ENCODE data around the gene TYW1B. TPM values are rescaled to one million over a fixed set of nuclear protein-coding genes. Genes with fewer than 3 reads are reported as not detected.
"Not testable (repeated sequence)": the region's sequence is repeated elsewhere in the genome, so short reads cannot be mapped to it uniquely, and the experiment has no call there.

Gene TYW1B
- total RNA-seq, 1 experiment from 2014 or later: 1.2 TPM

DNA sequence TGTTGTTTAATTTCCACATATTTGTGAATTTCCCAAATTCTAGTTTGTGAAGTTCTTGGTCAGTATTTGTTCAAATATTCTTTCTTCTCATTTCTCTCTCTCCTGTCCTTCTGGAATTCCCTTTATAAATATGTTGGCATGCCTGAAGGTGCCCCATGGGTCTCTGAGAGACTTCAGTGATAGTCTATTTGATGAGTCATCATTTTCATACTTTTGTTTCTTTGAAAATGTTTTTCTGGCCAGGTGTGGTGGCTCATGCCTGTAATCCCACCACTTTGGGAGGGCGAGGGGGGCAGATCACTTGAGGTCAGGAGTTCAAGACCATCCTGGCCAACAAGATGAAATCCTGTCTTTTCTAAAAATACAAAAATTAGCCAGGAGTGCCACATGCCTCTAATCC is 127.5 kb downstream of the TYW1B start:
- not testable (repeated sequence) for DNase-seq (ENCODE audit: low spot score)

GRCh38 chr7:72697066-72697465 is 130.9 kb downstream of the TYW1B start:
- not testable (repeated sequence) for DNase-seq (ENCODE audit: low spot score)

GRCh38 chr7:72696643-72697042 is 131.4 kb downstream of the TYW1B start:
- not testable (repeated sequence) for DNase-seq (ENCODE audit: low spot score)

- DNase-seq (ENCODE audit: low spot score): not testable (repeated sequence)
Measured at GRCh38 chr7:72695482-72695881, 132.5 kb downstream of the TYW1B start.

- DNase-seq (ENCODE audit: low spot score): not testable (repeated sequence)
Measured at GRCh38 chr7:72691442-72691841, 136.6 kb downstream of the TYW1B start.

- DNase-seq (ENCODE audit: low spot score): not testable (repeated sequence)
Measured at GRCh38 chr7:72690177-72690576, 137.8 kb downstream of the TYW1B start.

- DNase-seq (ENCODE audit: low spot score): not testable (repeated sequence)
Measured at GRCh38 chr7:72689344-72689743, 138.7 kb downstream of the TYW1B start.

GRCh38 chr7:72681211-72681610 is 146.8 kb downstream of the TYW1B start:
- not testable (repeated sequence) for DNase-seq (ENCODE audit: low spot score)

DNA sequence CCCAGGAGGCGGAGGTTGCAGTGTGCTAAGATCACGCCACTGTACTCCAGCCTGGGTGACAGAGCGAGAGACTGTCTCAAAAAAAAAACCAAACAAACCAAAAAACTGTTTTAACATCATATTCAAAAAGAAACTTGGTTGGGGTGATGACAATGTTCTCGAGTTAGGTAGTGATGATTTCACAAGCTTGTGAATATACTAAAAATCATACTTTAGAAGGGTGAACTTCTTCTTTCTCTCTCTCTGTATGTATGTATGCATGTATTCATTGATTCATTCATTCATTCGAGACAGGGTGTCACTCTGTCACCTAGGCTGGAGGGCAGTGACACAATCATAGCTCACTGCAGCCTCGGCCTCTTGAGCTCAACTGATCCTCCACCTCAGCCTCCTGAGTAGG is 151.1 kb downstream of the TYW1B start:
- DNase-seq (ENCODE audit: low spot score): not testable (repeated sequence)

- not testable (repeated sequence) for DNase-seq (ENCODE audit: low spot score)
Measured at GRCh38 chr7:72676086-72676690, 151.8 kb downstream of the TYW1B start.

- DNase-seq (ENCODE audit: low spot score): not testable (repeated sequence)
Measured at GRCh38 chr7:72675686-72676085, 152.3 kb downstream of the TYW1B start.

DNA sequence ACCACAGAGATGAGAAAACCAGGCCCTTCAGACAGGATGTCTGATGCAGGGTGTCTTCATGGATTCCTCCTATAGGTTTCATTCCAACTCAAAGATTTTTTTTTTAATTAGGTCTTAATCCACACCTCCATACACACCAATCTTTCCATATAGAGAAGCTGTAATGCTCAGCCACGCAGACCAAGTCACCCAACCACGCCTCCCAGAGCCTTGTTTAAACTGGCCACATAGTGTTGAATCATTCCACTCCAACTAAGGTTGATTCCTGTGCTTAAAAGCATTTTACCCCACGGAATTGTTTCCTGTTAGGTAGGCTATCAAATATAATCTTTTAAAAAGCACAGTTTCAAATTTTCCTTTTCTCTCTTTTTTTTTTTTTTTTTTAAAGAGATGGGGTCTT is 153.6 kb downstream of the TYW1B start:
- no peak for DNase-seq (ENCODE audit: low spot score)

DNA sequence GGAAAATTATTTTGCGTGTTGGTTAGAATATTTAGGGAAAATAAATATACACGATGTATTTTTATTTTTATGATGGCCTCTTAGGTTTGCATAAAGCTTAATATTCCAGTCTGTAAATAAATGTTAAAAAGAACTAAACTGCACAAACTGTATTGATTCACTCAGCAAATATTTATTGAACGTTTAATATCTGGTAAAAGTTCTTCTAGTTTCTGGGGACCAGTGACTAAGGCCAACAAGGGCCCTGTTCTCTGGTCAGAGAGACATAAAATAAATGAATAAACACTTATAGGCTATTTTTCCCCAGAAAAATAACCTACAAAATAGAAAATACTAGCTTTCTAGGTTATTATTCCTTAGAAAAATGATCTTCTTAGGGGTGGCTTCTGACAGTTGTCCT is 157.2 kb downstream of the TYW1B start:
- DNase-seq (ENCODE audit: low spot score): not testable (repeated sequence)

DNA sequence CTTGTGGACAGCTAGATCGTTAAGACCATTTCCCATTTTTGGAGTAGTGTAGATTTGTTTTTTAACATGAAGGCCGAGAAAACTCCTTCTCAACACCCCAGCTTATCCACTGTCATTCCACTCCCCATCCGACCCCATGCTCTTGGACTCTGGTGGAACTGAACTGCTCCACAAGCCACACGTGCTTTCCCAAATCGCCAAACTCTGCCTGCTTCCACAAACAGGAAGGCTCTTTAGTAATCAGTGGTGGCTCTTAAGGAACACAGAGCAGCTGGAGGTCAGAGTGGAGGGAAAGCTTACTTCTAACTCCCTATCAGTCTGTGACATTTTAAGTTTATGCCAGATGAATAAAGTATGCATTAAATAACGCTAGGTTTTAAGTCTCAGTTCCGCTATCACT is 159.6 kb downstream of the TYW1B start:
- not testable (repeated sequence) for DNase-seq (ENCODE audit: low spot score)

DNA sequence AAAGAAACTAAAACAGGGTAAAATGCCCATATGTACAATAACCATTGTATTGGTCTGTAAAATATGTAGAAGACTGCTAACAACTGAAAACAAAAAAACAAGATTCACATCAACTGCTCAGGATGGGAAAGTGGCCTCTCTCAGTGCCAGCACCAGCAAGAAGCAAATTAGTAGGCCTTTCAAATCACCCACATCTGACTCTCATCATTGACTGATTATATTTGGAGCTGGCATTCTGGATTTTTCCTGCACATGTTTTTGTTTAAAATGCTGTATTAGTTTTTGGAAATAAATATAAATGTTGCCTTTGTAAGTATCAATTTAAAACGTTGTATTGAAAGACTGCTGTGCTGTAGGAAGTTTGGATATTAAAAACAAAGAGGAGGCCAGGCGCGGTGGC is 161.0 kb downstream of the TYW1B start:
- not testable (repeated sequence) for DNase-seq (ENCODE audit: low spot score)

GRCh38 chr7:72648574-72648973 is 179.4 kb downstream of the TYW1B start:
- DNase-seq (ENCODE audit: low spot score): not testable (repeated sequence)

GRCh38 chr7:72643708-72644107 is 184.3 kb downstream of the TYW1B start:
- DNase-seq (ENCODE audit: low spot score): not testable (repeated sequence)

DNA sequence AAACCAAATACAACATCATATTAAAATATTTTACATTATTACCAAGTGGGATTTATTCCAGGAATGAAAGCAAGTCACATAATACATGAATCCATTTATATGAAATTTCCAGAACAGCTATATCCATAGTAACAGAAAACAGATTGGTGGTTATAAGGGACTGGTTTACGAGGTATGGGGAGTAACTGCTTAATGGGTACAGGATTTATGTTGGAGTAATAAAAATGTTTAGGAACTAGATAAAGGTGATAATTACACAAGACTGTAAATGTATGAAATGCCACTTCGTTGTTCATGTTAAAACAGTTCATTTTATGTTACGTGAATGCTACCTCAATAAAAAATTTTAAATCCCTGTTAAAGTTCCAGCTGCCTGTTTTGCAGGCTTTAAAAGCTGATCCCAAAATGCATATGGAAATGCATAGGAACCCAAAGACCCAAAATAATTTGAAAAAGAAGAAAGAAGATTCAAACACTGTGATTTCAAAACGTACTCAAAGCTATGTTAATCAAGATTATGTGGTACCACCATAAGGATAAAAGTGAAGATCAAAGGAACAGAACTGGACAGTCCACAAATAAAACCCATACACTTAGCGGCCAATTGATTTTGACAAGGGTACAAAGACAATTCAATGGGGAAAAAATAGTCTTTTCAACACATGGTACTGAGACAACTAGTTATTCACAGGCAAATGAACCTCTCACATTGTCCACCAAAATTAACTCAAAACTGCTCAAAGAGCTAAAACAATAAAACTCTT is 186.3 kb downstream of the TYW1B start:
- not testable (repeated sequence) for DNase-seq (ENCODE audit: low spot score)

DNA sequence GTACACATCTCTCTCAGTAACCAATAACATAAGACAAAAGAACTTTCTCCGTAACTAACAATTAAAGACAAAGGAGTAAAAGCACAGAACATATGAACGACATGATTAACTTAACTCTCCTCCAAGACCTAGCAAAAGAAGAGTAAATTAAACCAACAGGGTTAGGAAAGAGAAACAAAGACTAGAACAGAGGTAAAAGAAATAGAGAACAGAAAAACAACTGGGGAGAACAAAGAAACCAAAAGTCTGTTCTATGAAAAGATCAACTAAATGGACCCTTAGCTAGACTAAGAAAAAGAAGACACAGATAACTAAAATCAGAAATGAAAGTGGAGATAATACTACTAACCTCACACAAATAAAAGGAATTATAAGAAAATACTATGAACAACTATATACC is 187.3 kb downstream of the TYW1B start:
- DNase-seq (ENCODE audit: low spot score): not testable (repeated sequence)

DNA sequence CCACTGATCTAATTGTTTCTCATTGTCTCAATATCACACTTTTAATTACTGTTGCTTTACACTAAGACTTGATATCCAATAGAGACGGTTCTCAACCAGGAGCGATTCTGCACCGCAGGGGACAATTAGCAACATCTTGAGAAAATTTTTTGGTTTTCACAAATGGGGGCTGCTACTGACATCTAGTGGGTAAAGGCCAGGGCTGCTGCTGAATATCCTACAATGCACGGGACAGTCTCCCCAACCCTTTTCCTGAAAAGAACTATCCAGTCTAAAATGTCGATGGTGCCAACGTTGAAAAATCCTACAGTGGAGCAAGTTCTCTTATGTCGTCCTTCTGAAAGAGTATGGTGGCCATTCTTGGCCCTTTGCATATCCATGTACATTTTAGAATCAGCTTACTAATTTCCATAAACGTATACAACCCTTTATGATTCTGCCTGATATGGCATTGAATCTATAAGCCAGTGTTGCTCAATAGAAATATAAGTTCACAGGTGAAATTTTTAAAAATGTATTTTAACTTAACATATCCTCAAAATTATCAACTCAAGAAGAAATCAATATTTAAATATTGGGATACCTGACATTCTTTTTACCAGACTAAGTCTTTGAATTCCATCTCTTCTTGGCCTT is 192.6 kb downstream of the TYW1B start:
- DNase-seq (ENCODE audit: low spot score): not testable (repeated sequence)

DNA sequence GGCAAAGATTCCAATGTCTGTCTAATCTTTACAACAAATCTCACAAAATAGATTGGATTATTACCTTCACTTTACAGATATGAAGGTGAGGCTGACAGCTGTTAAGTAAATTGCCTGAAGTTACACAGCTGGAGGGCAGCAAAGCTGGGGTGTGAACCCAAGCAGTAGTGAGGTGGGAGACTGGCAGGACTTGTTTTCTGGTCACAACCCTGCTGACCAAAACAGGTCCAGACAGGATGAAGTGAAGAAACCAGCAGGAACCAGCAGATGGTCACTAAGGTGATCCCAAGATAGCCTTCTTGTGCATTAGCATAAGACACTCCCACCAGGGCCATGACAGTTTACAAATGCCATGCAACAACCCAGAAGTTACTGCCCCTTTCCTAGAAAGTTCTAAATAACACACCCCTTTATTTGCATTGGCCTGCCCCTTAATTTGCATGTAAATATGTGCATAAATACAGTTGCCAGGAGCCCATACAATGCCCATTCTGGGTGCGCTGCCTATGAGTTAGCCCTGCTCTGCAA is 195.2 kb downstream of the TYW1B start:
- not testable (repeated sequence) for DNase-seq (ENCODE audit: low spot score)

GRCh38 chr7:72628375-72628774 is 199.6 kb downstream of the TYW1B start:
- DNase-seq (ENCODE audit: low spot score): not testable (repeated sequence)

Measured in A172 (cell line).